Prostate gland (tissue), 2 donors: Measurements from ENCODE around the gene ABCC6. TPM values are rescaled to one million over a fixed set of nuclear protein-coding genes. Genes with fewer than 3 reads are reported as not detected.

Source experiments
- DNase-seq: peaks from one replicate; pipeline ENCODE4 v3.0.0-alpha.2; 2019; ENCODE audit warnings: low spot score
- H3K27ac ChIP-seq, 2 donors: fragments of 200-600 bp; sonication (generic); 2 replicates each; pipeline ENCODE4 v1.5.1; 2017 to 2019
- H3K27me3 ChIP-seq: fragments of 200-600 bp; sonication (generic); replicated peaks from 2 replicates; pipeline ENCODE4 v1.5.1; 2019; ENCODE audit not compliant: insufficient read depth
- H3K36me3 ChIP-seq, 2 donors: fragments of 200-600 bp; sonication (generic); 1 replicate in 1 of 2; 2 replicates in 1 of 2; pipeline versions ENCODE4 v1.5.1 to v1.8.1; 2017 to 2019
- H3K4me1 ChIP-seq: fragments of 200-600 bp; sonication (generic); replicated peaks from 2 replicates; pipeline ENCODE4 v1.5.1; 2019
- H3K4me3 ChIP-seq, 2 donors: fragments of 200-600 bp; sonication (generic); 2 replicates each; pipeline ENCODE4 v1.5.1; 2017 to 2019
- H3K9me3 ChIP-seq: fragments of 200-600 bp; sonication (generic); 2 replicates; pipeline ENCODE4 v1.5.1; 2017
- POLR2A ChIP-seq: fragments of 450-650 bp; IDR thresholded peaks from one replicate; pipeline ENCODE4 v1.6.1; 2016; ENCODE audit warnings: antibody characterized with exemption, mild to moderate bottlenecking
- POLR2AphosphoS5 ChIP-seq: sonication (generic); formaldehyde crosslinking; IDR thresholded peaks from one replicate; pipeline ENCODE4 v1.6.1; 2017; ENCODE audit warnings: antibody characterized with exemption
- WGBS: methylation state at CpG from one replicate; pipeline ENCODE4 v1.1.5; 2018; 5-methylcytosine and 5-hydroxymethylcytosine counted together
- intact Hi-C: fragments of 100-400 bp; cut with DNase I; formaldehyde crosslinking; loops from one replicate; pipeline ENCODE4 v1.14.2; 2022
- total RNA-seq, 2 donors: library from RNA; depleted of rRNA; stranded (reverse); fragments of >200 nt; gene quantifications; one replicate each; pipeline ENCODE4 v1.1.0, GENCODE V29; 2016
- TF ChIP-seq, protein P1 (sequence below), 4 experiments: fragments of 200-600 bp in 2 of 4; fragments of 450-650 bp in 2 of 4; sonication (generic) in 2 of 4; IDR thresholded peaks; 1 replicate in 3 of 4; 2 replicates in 1 of 4; pipeline ENCODE4 v1.5.1; 2016 to 2019; ENCODE audit warnings: antibody characterized with exemption in 4 of 4, mild to moderate bottlenecking in 2 of 4, moderate library complexity in 2 of 4

ABCC6 gene
- total RNA-seq, 2 donors from 2014 or later = 4.5 to 15.2 TPM

DNA sequence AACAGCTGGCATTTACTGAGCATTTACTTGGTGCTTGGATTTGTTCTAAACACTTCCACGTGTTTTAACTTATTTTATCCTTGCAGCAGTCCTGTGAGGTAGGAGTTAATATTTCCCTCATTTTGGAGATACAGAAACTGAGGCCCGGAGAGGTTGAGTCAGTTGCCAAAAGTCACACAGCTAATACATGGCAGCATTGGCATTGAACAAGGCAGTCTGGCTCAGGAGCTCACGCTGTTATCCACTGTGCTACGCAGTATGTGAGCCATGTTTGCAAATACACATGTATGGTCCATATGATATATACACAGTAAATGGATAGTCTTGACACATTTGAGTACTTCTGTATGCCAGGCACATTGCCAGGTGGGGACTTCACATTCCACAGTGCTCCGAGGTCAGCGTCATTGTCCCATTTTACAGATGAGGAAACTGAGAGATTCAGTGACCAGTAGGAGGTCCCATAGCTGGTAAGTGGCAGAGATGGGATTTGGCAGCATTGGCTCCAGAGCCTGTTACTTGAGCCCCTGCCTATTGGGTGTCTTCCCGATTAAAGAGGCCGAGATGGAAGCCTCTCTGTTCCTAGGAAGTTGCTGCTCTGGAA, 110.7 kb downstream of the ABCC6 start:
- peaks cover 3 to 11% of the 10 kb centered on the region in 2 donors for H3K36me3 ChIP-seq
- H3K27ac ChIP-seq = no peak overlapping the region
- intact Hi-C loops = no loop called here
- 77% methylated on average over 8 of the region's 8 CpGs for WGBS
- no peak for TF ChIP-seq POLR2A
- TF ChIP-seq POLR2AphosphoS5 = no peak
- TF ChIP-seq, protein P1, sequence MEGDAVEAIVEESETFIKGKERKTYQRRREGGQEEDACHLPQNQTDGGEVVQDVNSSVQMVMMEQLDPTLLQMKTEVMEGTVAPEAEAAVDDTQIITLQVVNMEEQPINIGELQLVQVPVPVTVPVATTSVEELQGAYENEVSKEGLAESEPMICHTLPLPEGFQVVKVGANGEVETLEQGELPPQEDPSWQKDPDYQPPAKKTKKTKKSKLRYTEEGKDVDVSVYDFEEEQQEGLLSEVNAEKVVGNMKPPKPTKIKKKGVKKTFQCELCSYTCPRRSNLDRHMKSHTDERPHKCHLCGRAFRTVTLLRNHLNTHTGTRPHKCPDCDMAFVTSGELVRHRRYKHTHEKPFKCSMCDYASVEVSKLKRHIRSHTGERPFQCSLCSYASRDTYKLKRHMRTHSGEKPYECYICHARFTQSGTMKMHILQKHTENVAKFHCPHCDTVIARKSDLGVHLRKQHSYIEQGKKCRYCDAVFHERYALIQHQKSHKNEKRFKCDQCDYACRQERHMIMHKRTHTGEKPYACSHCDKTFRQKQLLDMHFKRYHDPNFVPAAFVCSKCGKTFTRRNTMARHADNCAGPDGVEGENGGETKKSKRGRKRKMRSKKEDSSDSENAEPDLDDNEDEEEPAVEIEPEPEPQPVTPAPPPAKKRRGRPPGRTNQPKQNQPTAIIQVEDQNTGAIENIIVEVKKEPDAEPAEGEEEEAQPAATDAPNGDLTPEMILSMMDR (IDR thresholded peaks at IDR 0.05) = no peak
- H3K9me3 ChIP-seq = no peaks in the 10 kb centered on the region
- H3K27me3 ChIP-seq = no peaks in the 10 kb centered on the region
- no peaks in the 10 kb centered on the region for H3K4me1 ChIP-seq
- DNase-seq = no peak
- no peak overlapping the region for H3K4me3 ChIP-seq

DNA sequence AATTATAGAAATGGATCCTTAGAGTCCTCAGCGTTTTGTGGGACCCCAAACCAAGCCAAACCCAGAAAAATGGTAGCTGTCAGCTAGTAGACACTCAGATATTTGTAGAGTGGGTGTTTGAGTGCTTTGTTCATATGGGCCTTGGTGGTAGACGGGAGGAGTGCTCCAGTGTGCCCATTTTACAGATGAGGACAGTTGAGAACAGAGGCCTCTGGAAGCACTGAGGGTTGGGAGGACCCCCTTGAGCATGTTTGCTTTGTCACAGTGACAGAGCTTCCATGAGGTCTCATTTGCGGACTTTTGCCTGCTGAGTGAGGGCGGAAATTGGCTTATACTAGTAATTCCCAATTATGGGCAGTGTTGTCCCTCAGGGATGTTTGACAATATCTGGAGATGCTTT, 111.7 kb downstream of the ABCC6 start:
- no peaks in the 10 kb centered on the region for H3K4me1 ChIP-seq
- H3K36me3 ChIP-seq = peaks cover 3 to 11% of the 10 kb centered on the region in 2 donors
- WGBS = 98% methylated on average over 4 of the region's 4 CpGs
- DNase-seq = no peak
- H3K27ac ChIP-seq = no peak overlapping the region
- H3K4me3 ChIP-seq = no peak overlapping the region
- intact Hi-C loops = no loop called here
- TF ChIP-seq POLR2A = no peak
- no peak for TF ChIP-seq POLR2AphosphoS5
- TF ChIP-seq, protein P1 (IDR thresholded peaks at IDR 0.05) = no peak
- no peaks in the 10 kb centered on the region for H3K27me3 ChIP-seq
- H3K9me3 ChIP-seq = no peaks in the 10 kb centered on the region

DNA sequence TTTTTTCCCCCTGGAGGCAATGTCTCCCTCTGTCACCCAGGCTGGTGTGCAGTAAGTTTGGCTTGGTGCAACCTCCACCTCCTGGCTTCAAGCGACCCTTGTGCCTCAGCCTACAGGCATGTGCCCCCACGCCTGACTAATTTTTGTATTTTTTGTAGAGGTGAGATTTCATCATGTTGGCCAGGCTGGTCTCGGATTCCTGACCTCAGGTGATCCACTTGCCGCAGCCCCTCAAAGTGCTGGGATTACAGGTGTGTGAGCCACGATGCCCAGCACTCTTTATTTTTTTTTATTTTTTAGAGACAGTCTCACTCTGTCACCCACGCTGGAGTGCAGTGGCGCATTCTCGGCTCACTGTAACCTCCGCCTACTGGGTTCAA, 113.2 kb downstream of the ABCC6 start:
- Histone ChIP-seq H3K4me3 (no peak overlapping the region), H3K36me3 (peaks cover 3 to 11% of the 10 kb centered on the region in 2 donors), H3K4me1 (no peaks in the 10 kb centered on the region), H3K27me3 (no peaks in the 10 kb centered on the region), H3K9me3 (no peaks in the 10 kb centered on the region), H3K27ac (no peak overlapping the region)
- DNase-seq = no peak
- intact Hi-C loops = no loop called here
- WGBS = 95% methylated on average over 9 of the region's 9 CpGs
- TF ChIP-seq, protein P1 (IDR thresholded peaks at IDR 0.05) = no peak
- TF ChIP-seq POLR2AphosphoS5 (no peak), POLR2A (no peak)

DNA sequence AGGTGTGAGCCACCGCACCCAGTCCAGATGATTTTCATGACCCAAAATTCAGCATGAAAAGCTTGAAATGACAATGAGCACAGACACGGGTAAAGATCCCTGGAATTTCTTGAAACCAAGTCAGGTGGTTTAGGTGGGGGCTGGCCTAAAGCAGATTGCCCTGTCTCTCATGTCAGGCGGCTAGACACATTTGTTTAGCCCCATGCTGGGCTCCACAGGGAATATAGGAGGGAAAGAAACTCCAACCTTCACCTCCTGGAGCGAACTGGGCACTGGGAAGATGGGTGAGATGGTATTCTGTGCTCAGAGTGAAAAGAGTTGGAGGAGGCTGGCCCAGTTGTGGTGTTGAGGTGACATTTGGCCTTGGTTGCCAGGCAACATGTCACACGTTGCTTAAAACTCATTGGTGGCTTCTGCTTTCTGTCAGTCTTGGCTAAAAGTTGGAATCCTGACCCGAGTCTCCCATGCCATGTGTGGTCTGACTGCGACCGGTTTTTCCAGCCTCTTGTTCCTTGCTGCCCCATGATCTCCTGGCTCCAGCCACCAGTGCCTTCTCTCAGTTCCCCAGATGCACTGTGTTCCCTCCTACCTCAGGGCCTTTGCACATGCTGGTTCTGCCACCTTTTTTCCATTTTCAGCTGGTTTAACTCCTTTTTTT, 113.7 kb downstream of the ABCC6 start:
- 81% methylated on average over 8 of the region's 8 CpGs for WGBS
- no peaks in the 10 kb centered on the region for H3K27me3 ChIP-seq
- peak overlapping the region; percentile 15 to 18 for H3K27ac ChIP-seq
- TF ChIP-seq POLR2A (no peak), POLR2AphosphoS5 (no peak)
- TF ChIP-seq, protein P1 (IDR thresholded peaks at IDR 0.05) = no peak
- intact Hi-C loops = no loop called here
- H3K36me3 ChIP-seq = peaks cover 3 to 11% of the 10 kb centered on the region in 2 donors
- DNase-seq = no peak
- H3K4me1 ChIP-seq = no peaks in the 10 kb centered on the region
- no peaks in the 10 kb centered on the region for H3K9me3 ChIP-seq
- no peak overlapping the region for H3K4me3 ChIP-seq

DNA sequence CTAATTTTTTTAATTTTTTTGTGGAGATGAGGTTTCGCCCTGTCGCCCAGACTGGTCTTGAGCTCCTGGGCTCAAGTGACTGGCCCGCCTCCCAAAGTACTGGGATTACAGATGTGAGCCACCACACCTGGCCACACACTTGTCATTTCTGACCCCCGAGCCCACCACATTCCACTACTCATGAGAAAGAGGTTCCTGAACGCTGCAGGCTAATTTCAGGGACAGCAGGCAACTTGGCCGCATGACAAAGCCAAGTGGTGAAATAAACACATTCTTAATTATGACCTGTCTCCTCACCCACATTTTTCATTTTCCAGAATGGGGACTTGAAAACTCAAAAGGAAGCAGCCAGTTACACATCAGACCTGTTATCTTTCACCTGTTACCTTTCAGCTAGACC, 114.5 kb downstream of the ABCC6 start:
- no peaks in the 10 kb centered on the region for H3K9me3 ChIP-seq
- H3K36me3 ChIP-seq = peaks cover 6 to 11% of the 10 kb centered on the region in 2 donors
- TF ChIP-seq POLR2AphosphoS5 (no peak), POLR2A (no peak)
- TF ChIP-seq, protein P1 (IDR thresholded peaks at IDR 0.05) = no peak
- intact Hi-C loops = no loop called here
- peak overlapping the region; percentile 15 to 18 for H3K27ac ChIP-seq
- 78% methylated on average over 6 of the region's 6 CpGs for WGBS
- H3K27me3 ChIP-seq = no peaks in the 10 kb centered on the region
- no peak overlapping the region for H3K4me3 ChIP-seq
- DNase-seq = no peak
- H3K4me1 ChIP-seq = no peaks in the 10 kb centered on the region
